DMS153 treated with DMSO at 0.1 percent for 48 hours (cell line): ENCODE measurements around the gene GHR.
"Not testable (repeated sequence)": the region's sequence is repeated elsewhere in the genome, so short reads cannot be mapped to it uniquely, and the experiment has no call there.

Experiments
- DNase-seq: peaks from one replicate; lab custom pipeline; 2025; ENCODE audit not compliant: unreplicated experiment; lab: John Stamatoyannopoulos, UW

GHR gene

GRCh38 chr5:42689391-42689790 is 266.2 kb downstream of the GHR start:
- no peak for DNase-seq

DNA sequence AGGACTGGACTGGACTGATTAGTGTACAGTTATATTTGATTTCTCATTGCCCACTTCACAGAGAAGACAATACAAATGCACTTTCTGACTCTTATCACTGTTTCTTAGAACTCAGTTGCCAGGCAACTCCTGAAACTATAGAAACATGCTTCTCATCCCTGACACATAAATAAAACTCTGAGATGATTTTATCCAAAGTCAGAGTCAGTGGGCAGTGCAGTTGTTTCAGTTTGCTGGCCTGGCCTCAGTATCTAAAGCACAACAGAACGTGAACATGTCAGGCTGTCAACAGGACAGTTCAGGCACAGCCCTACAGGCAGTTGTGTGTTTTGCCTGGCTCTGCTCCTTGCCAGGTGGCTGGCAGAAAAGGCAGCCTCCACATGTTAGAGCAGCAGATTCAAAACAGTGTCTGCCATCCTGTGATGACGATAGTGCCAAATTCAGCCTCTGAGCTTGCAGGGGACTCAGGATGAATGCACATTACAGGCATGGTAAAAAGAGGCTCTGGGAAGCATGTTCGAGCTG is 268.2 kb downstream of the GHR start:
- no peak for DNase-seq

- DNase-seq: no peak
Measured at GRCh38 chr5:42701351-42702059, 278.3 kb downstream of the GHR start.

DNA sequence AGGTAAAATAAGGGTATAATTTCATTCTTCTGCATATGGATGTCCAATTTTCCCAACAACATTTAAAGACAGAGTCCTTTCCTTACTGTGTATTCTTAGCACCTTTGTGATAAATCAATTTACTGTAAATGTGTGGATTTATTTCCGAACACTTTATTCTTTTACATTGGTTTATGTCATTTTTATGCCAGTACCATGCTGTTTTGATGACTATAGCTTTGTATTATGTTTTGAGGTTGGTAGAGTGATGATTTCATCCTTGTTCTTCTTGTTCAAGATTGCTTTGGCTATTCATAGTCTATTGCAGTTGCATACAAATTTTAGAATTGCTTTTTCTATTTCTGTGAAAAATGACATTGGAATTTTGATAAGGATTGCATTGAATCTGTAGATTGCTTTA is 280.0 kb downstream of the GHR start:
- no peak for DNase-seq

DNA sequence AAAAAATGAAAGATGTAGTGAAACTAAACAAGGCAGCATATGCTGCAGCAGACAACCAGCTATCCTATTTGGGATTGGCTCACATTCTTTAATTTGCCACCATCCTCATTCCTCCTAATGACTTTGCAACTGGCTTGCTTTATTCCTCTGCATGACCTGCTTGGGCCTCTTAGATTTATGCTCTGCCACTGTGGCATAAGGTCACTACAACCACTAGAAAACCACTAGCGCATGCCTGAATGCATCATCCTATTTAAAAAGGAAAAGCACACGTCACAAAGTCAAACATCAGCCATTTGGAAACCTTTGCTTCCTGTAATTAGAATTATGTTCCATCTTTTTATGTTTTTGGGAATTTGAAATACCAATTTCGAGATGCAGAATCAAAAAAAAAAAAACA is 292.5 kb downstream of the GHR start:
- DNase-seq: no peak

DNA sequence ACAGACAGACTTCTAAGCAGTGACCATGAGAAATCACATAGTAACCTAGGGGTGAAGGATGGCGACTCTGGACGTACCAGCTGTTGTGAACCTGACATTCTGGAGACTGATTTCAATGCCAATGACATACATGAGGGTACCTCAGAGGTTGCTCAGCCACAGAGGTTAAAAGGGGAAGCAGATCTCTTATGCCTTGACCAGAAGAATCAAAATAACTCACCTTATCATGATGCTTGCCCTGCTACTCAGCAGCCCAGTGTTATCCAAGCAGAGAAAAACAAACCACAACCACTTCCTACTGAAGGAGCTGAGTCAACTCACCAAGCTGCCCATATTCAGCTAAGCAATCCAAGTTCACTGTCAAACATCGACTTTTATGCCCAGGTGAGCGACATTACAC is 295.4 kb downstream of the GHR start:
- DNase-seq: no peak

DNA sequence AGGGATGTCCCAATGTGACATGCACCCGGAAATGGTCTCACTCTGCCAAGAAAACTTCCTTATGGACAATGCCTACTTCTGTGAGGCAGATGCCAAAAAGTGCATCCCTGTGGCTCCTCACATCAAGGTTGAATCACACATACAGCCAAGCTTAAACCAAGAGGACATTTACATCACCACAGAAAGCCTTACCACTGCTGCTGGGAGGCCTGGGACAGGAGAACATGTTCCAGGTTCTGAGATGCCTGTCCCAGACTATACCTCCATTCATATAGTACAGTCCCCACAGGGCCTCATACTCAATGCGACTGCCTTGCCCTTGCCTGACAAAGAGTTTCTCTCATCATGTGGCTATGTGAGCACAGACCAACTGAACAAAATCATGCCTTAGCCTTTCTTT is 295.8 kb downstream of the GHR start:
- no peak for DNase-seq

DNA sequence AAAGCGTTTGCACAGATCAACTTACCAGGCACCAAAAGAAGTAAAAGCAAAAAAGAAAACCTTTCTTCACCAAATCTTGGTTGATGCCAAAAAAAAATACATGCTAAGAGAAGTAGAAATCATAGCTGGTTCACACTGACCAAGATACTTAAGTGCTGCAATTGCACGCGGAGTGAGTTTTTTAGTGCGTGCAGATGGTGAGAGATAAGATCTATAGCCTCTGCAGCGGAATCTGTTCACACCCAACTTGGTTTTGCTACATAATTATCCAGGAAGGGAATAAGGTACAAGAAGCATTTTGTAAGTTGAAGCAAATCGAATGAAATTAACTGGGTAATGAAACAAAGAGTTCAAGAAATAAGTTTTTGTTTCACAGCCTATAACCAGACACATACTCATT is 297.0 kb downstream of the GHR start:
- no peak for DNase-seq

DNA sequence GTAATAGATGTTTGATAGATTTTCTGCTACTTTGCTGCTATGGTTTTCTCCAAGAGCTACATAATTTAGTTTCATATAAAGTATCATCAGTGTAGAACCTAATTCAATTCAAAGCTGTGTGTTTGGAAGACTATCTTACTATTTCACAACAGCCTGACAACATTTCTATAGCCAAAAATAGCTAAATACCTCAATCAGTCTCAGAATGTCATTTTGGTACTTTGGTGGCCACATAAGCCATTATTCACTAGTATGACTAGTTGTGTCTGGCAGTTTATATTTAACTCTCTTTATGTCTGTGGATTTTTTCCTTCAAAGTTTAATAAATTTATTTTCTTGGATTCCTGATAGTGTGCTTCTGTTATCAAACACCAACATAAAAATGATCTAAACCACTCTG is 298.2 kb downstream of the GHR start:
- no peak for DNase-seq

DNA sequence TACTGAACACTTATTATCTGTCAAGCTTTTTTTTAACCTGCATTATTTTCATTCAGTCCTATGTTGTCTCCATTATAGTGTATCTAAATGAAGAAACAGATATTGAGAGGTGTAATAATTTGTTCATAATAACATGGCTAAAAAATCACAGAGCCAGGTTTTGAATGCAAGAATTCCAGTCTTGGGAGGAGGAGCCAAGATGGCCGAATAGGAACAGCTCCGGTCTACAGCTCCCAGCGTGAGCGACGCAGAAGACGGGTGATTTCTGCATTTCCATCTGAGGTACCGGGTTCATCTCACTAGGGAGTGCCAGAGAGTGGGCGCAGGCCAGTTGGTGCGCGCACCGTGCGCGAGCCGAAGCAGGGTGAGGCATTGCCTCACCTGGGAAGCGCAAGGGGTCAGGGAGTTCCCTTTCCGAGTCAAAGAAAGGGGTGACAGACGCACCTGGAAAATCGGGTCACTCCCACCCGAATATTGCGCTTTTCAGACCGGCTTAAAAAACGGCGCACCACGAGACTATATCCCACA is 311.4 kb downstream of the GHR start:
- not testable (repeated sequence) for DNase-seq

- no peak for DNase-seq
Measured at GRCh38 chr5:42740920-42741319, 317.7 kb downstream of the GHR start.

GRCh38 chr5:42745426-42745825 is 322.2 kb downstream of the GHR start:
- no peak for DNase-seq

- no peak for DNase-seq
Measured at GRCh38 chr5:42745856-42746255, 322.6 kb downstream of the GHR start.

DNA sequence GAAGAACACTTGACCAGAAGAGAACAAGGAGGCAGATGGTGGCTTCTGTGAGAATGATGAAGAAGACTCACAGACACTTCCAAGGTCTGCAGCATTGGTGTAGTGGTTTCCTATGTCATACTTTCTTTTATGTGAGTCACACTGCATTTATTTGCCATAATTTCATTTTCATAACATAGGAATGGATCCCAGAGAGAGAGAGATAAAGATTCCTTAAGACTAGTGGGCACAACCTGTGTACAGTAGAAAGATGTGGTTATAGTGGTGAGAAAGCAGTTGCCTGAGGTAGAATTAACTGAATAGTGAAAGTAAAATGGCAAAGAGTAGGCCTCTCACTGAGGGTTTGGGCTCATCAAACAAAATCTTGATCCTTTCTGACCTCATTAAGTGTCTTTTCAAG is 325.8 kb downstream of the GHR start:
- DNase-seq: no peak

GRCh38 chr5:42750507-42750906 is 327.3 kb downstream of the GHR start:
- no peak for DNase-seq

- no peak for DNase-seq
Measured at GRCh38 chr5:42751044-42751443, 327.8 kb downstream of the GHR start.

GRCh38 chr5:42753099-42753498 is 329.9 kb downstream of the GHR start:
- DNase-seq: no peak

DNA sequence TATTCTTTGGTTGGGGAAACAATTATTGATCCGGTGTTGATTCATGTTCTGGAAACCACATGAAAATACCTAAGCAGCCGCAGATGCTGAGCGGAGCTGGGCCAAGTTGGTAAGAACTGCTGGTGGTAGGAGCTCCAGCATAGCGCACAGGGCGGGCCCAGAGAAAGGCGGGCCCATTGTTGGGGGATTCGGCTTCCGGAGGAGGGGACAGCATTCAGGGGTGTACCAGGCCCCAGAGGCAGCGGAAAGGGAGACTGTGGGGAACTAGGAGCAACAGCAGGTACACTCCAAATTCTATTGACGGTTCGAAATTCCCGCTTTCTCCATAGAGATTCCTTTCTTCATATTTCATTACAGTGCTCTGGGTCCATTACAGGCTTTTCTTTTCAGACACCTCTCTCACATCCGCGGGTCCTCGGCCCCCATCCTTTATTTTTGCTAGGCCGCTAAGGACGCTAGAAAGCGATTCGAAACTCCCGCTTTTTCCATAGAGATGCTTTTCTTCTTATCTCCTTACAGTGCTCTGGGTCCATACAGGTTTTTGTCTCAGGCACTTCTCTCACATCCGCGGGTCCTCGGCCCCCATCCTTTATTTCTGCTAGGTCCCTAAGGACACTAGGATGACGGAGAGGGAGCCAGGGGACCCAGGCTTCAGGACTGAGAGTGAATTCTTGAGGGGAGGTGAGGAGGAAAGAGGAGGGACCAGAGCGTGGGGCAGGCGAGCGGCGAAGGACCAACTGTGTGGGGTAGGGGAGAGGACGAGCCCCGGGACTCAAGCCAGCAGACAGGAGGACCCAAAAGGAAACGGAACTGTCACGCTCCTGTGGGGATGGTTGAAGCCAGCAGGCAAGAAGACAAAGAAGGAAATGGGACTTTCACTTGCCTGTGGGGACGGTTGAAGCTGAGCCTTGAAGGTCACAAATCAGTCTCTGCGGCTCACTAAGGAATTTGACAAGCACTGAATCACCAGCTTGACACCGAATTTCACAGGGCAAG is 333.7 kb downstream of the GHR start, which contains the start of gene CCDC152:
Gene CCDC152, plus strand, starts transcription at position 213 of the 996 bp plus-strand sequence. CDS start 2,304 bp downstream, outside the sequence.
- no peak for DNase-seq

- DNase-seq: no peak
Measured at GRCh38 chr5:42759456-42759855, 336.2 kb downstream of the GHR start.

- DNase-seq: no peak
Measured at GRCh38 chr5:42760426-42760825, 337.2 kb downstream of the GHR start.

DNA sequence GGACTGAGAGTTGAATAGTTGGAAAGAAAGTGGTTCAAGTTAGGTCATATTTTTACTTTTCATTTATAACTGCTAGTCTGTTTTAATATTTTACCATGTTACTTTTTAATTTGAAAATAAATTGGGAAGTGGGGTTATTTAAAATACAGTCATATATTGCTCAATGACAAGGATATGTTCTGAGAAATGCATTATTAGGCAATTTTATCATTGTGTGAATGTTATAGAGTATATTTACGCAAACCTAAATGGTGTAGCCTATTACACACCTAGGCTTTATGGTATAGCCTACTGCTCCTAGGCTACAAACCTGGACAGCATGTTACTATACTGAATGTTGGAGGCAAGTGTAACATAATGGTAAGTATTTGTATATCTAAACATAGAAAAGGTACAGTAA is 338.6 kb downstream of the GHR start:
- no peak for DNase-seq
